Activated CD4-positive, alpha-beta memory T cell treated with anti-CD3 and anti-CD28 coated beads for 36 hours (primary cell): ENCODE data around the gene CIDEB. TPM values are rescaled to one million over a fixed set of nuclear protein-coding genes. Genes with fewer than 3 reads are reported as not detected.

Source experiments
- CTCF ChIA-PET: fragments of 350-600 bp; sonication (Branson Sonifier 250); formaldehyde crosslinking; loops from one replicate; lab custom pipeline; 2021; ENCODE audit warnings: antibody characterized with exemption, inconsistent platforms; lab: Charles Lee
- POLR2A ChIA-PET: fragments of 350-600 bp; sonication (Branson Sonifier 250); formaldehyde crosslinking; loops from one replicate; lab custom pipeline; 2021; ENCODE audit warnings: antibody characterized with exemption; lab: Charles Lee
- DNase-seq: peaks from one replicate; pipeline ENCODE4 v3.0.0-alpha.2; 2020
- H3K27ac Mint-ChIP-seq: one replicate; pipeline ENCODE4 v1.8.0; 2021; ENCODE audit warnings: mixed read lengths
- H3K27me3 Mint-ChIP-seq: one replicate; pipeline ENCODE4 v1.8.0; 2021; ENCODE audit warnings: mixed read lengths
- H3K36me3 Mint-ChIP-seq: one replicate; pipeline ENCODE4 v1.8.0; 2021; ENCODE audit warnings: mixed read lengths
- H3K4me1 Mint-ChIP-seq: one replicate; pipeline ENCODE4 v1.8.0; 2021; ENCODE audit warnings: low read depth, mixed read lengths
- H3K4me3 Mint-ChIP-seq: one replicate; pipeline ENCODE4 v1.8.0; 2021; ENCODE audit warnings: mild to moderate bottlenecking, mixed read lengths
- H3K9me3 Mint-ChIP-seq: one replicate; pipeline ENCODE4 v1.8.0; 2021; ENCODE audit warnings: mixed read lengths
- intact Hi-C: fragments of 100-400 bp; cut with micrococcal nuclease; formaldehyde crosslinking; loops from one replicate; pipeline ENCODE4 v1.15.1; 2023
- total RNA-seq, 2 experiments: library from RNA; stranded (reverse); gene quantifications; one replicate each; pipeline ENCODE4 v1.2.3, GENCODE V29; 2021

The CIDEB gene
- total RNA-seq, 2 experiments from 2014 or later: 22.6 to 25.8 TPM

- H3K36me3 Mint-ChIP-seq: peaks cover 1% of the 10 kb centered on the region
- H3K4me1 Mint-ChIP-seq: no peaks in the 10 kb centered on the region
- H3K4me3 Mint-ChIP-seq: no peak overlapping the region
- CTCF ChIA-PET: interaction anchor here (1.4 to 2.1 kb wide), 4 partner anchors 16 to 50 kb away, joined by 3 to 7 read pairs (median 4); partner anchors contain the start of genes CIDEB, MDP1 and TINF2
- intact Hi-C loops: no loop called here
- no peaks in the 10 kb centered on the region for H3K27me3 Mint-ChIP-seq
- no peak overlapping the region for H3K27ac Mint-ChIP-seq
- POLR2A ChIA-PET: no interaction called here
- no peaks in the 10 kb centered on the region for H3K9me3 Mint-ChIP-seq
- no peak for DNase-seq
Observed at GRCh38 chr14:24258119-24258518, 49.7 kb downstream of the CIDEB start.

- no peak overlapping the region for H3K27ac Mint-ChIP-seq
- POLR2A ChIA-PET: no interaction called here
- H3K9me3 Mint-ChIP-seq: no peaks in the 10 kb centered on the region
- no peaks in the 10 kb centered on the region for H3K27me3 Mint-ChIP-seq
- H3K4me1 Mint-ChIP-seq: no peaks in the 10 kb centered on the region
- CTCF ChIA-PET: interaction anchor here (1.2 to 2.1 kb wide), 4 partner anchors 10 to 51 kb away, joined by 3 to 7 read pairs (median 4); partner anchors contain the start of genes CIDEB, RABGGTA and TINF2
- intact Hi-C loops: no loop called here
- DNase-seq: no peak
- H3K36me3 Mint-ChIP-seq: no peaks in the 10 kb centered on the region
- H3K4me3 Mint-ChIP-seq: no peak overlapping the region
Observed at GRCh38 chr14:24256960-24257359, 50.8 kb downstream of the CIDEB start.

GRCh38 chr14:24255931-24256711, 51.7 kb downstream of the CIDEB start:
- CTCF ChIA-PET: interaction anchor here (0.8 to 2.0 kb wide), 4 partner anchors 10 to 52 kb away, joined by 3 to 5 read pairs (median 4); partner anchors contain the start of genes CIDEB and RABGGTA
- no peaks in the 10 kb centered on the region for H3K4me1 Mint-ChIP-seq
- DNase-seq: no peak
- H3K27ac Mint-ChIP-seq: no peak overlapping the region
- H3K9me3 Mint-ChIP-seq: no peaks in the 10 kb centered on the region
- POLR2A ChIA-PET: no interaction called here
- no peak overlapping the region for H3K4me3 Mint-ChIP-seq
- intact Hi-C loops: no loop called here
- no peaks in the 10 kb centered on the region for H3K27me3 Mint-ChIP-seq
- no peaks in the 10 kb centered on the region for H3K36me3 Mint-ChIP-seq

GRCh38 chr14:24255438-24255837, 52.3 kb downstream of the CIDEB start:
- ChIA-PET POLR2A (no interaction called here), CTCF (interaction anchor here (0.8 kb wide), 1 partner anchor 12 kb away, joined by 3 read pairs; no protein-coding TSS in a partner anchor)
- DNase-seq: no peak
- no peak overlapping the region for H3K4me3 Mint-ChIP-seq
- peaks cover 3% of the 10 kb centered on the region for H3K4me1 Mint-ChIP-seq
- H3K27ac Mint-ChIP-seq: no peak overlapping the region
- H3K36me3 Mint-ChIP-seq: no peaks in the 10 kb centered on the region
- intact Hi-C loops: no loop called here
- no peaks in the 10 kb centered on the region for H3K9me3 Mint-ChIP-seq
- H3K27me3 Mint-ChIP-seq: no peaks in the 10 kb centered on the region

Other genes with a start within 250 kb of the CIDEB start
- not detected for gene CPNE6, start 236.4 kb downstream of the CIDEB start, total RNA-seq
- 100 to 1,000 TPM; 118 to 125 TPM for gene PCK2, start 213.7 kb downstream of the CIDEB start, total RNA-seq
- 10 to 100 TPM; 85.6 to 91.8 TPM for gene DCAF11, start 193.2 kb downstream of the CIDEB start, total RNA-seq
- gene NRL, start 193.0 kb downstream of the CIDEB start, total RNA-seq: 1 to 10 TPM; 1.2 to 1.9 TPM
- under 1 TPM in 1 of 2 experiments, not detected in 1; 0.86 TPM for gene FITM1, start 177.3 kb downstream of the CIDEB start, total RNA-seq
- 100 to 1,000 TPM; 403 to 427 TPM for gene PSME1, start 171.8 kb downstream of the CIDEB start, total RNA-seq
- 10 to 100 TPM; 40.0 to 40.9 TPM for gene EMC9, start 166.4 kb downstream of the CIDEB start, total RNA-seq
- gene PSME2, start 161.4 kb downstream of the CIDEB start, total RNA-seq: 100 to 1,000 TPM; 404 to 411 TPM
- 10 to 100 TPM; 75.5 to 80.4 TPM for gene RNF31, start 160.5 kb downstream of the CIDEB start, total RNA-seq
- gene IRF9, start 146.7 kb downstream of the CIDEB start, total RNA-seq: 100 to 1,000 TPM; 158 to 172 TPM
- gene REC8, start 135.9 kb downstream of the CIDEB start, total RNA-seq: 10 to 100 TPM; 24.9 to 27.9 TPM
- 10 to 100 TPM; 69.5 to 72.6 TPM for gene IPO4, start 119.2 kb downstream of the CIDEB start, total RNA-seq
- 10 to 100 TPM; 23.7 to 26.7 TPM for gene TM9SF1, start 112.5 kb downstream of the CIDEB start, total RNA-seq
- gene TSSK4, start 102.3 kb downstream of the CIDEB start, total RNA-seq: under 1 TPM in 1 of 2 experiments, not detected in 1; 0.50 TPM
- gene CHMP4A, start 94.5 kb downstream of the CIDEB start, total RNA-seq: 10 to 100 TPM; 79.0 to 84.6 TPM
- 10 to 100 TPM; 14.2 to 15.8 TPM for gene MDP1, start 91.9 kb downstream of the CIDEB start, total RNA-seq
- 100 to 1,000 TPM; 202 to 213 TPM for gene NEDD8, start 75.6 kb downstream of the CIDEB start, total RNA-seq
- gene GMPR2, start 75.0 kb downstream of the CIDEB start, total RNA-seq: 10 to 100 TPM; 56.9 to 64.6 TPM
- gene TINF2, start 65.4 kb downstream of the CIDEB start, total RNA-seq: 100 to 1,000 TPM in 1 of 2 experiments, 10 to 100 TPM in 1; 94.9 to 101 TPM
- gene TGM1, start 44.8 kb downstream of the CIDEB start, total RNA-seq: 1 to 10 TPM; 3.7 to 4.5 TPM
- gene RABGGTA, start 36.4 kb downstream of the CIDEB start, total RNA-seq: 10 to 100 TPM; 39.5 to 40.6 TPM
- 10 to 100 TPM; 14.7 to 14.9 TPM for gene DHRS1, start 8.2 kb downstream of the CIDEB start, total RNA-seq
- gene NOP9, start 8.1 kb downstream of the CIDEB start, total RNA-seq: 10 to 100 TPM; 30.7 to 30.9 TPM
- 1 to 10 TPM; 9.4 to 9.6 TPM for gene LTB4R2, start 2.2 kb upstream of the CIDEB start, total RNA-seq
- 10 to 100 TPM; 15.4 to 16.7 TPM for gene LTB4R, start 3.5 kb upstream of the CIDEB start, total RNA-seq
- 1 to 10 TPM; 1.6 to 2.4 TPM for gene ADCY4, start 27.1 kb upstream of the CIDEB start, total RNA-seq
- 10 to 100 TPM; 11.0 to 11.8 TPM for gene RIPK3, start 32.0 kb upstream of the CIDEB start, total RNA-seq
- not detected for gene NFATC4, start 60.2 kb upstream of the CIDEB start, total RNA-seq
- gene NYNRIN, start 91.0 kb upstream of the CIDEB start, total RNA-seq: under 1 TPM; 0.02 to 0.22 TPM
- gene CBLN3, start 121.7 kb upstream of the CIDEB start, total RNA-seq: 1 to 10 TPM; 8.6 to 9.3 TPM
- gene KHNYN, start 122.0 kb upstream of the CIDEB start, total RNA-seq: 10 to 100 TPM; 62.5 to 62.9 TPM
- 10 to 100 TPM; 36.2 to 43.8 TPM for gene SDR39U1, start 134.8 kb upstream of the CIDEB start, total RNA-seq
- gene CMA1, start 200.3 kb upstream of the CIDEB start, total RNA-seq: not detected